SU-DHL-6 (cell line): ENCODE data around the gene MDP1.

Experiments used
- H2AFZ ChIP-seq: fragments of 200-600 bp; sonication (generic); 2 replicates; pipeline ENCODE4 v1.6.1; 2014; ENCODE audit warnings: low read depth, mild to moderate bottlenecking, moderate library complexity, mixed read lengths, antibody characterized with exemption, low read length; ENCODE audit not compliant: severe bottlenecking
- H3F3A ChIP-seq: fragments of 200-600 bp; shearing (Covaris generic); 2 replicates; pipeline ENCODE4 v1.6.0; 2016; ENCODE audit warnings: antibody characterized with exemption, mild to moderate bottlenecking; ENCODE audit not compliant: insufficient read depth
- H3K27ac ChIP-seq: fragments of 200-600 bp; sonication (generic); 2 replicates; pipeline ENCODE4 v1.5.1; 2016; ENCODE audit warnings: low read depth, mild to moderate bottlenecking, low read length, moderate library complexity, mixed read lengths
- H3K27me3 ChIP-seq: fragments of 200-600 bp; sonication (generic), shearing (Covaris generic); 2 replicates; pipeline ENCODE4 v1.6.0; 2014; ENCODE audit warnings: mild to moderate bottlenecking, low read length
- H3K36me3 ChIP-seq: fragments of 200-600 bp; sonication (generic); 2 replicates; pipeline ENCODE4 v1.6.1; 2014; ENCODE audit warnings: mild to moderate bottlenecking, low read length, mixed read lengths
- H3K4me2 ChIP-seq: fragments of 300-600, 200-600 bp; shearing (Covaris generic), sonication (generic); 2 replicates; pipeline ENCODE4 v1.6.0; 2014; ENCODE audit warnings: low read length, low read depth, mild to moderate bottlenecking; ENCODE audit not compliant: poor library complexity, severe bottlenecking
- H3K4me3 ChIP-seq: fragments of 200-600 bp; sonication (generic); 2 replicates; pipeline ENCODE4 v1.5.1; 2014; ENCODE audit warnings: antibody characterized with exemption, low read length, mild to moderate bottlenecking, mixed read lengths; ENCODE audit not compliant: insufficient read depth, poor library complexity, severe bottlenecking
- H3K79me2 ChIP-seq: fragments of 200-600 bp; sonication (generic); 2 replicates; pipeline ENCODE4 v1.6.1; 2014; ENCODE audit warnings: mild to moderate bottlenecking, low read length, moderate library complexity; ENCODE audit not compliant: insufficient read depth
- H3K9ac ChIP-seq: fragments of 200-600 bp; sonication (generic); 2 replicates; pipeline ENCODE4 v1.7.0; 2014; ENCODE audit warnings: mild to moderate bottlenecking, low read length
- H3K9me2 ChIP-seq: fragments of 200-600 bp; sonication (generic); replicated peaks from 2 replicates; pipeline ENCODE4 v1.6.1; 2014; ENCODE audit warnings: low read length; ENCODE audit not compliant: insufficient read depth
- H3K9me3 ChIP-seq: fragments of 200-600 bp; sonication (generic); 2 replicates; pipeline ENCODE4 v1.6.1; 2014; ENCODE audit warnings: low read length, mixed read lengths; ENCODE audit not compliant: insufficient read depth
- H4K20me1 ChIP-seq: fragments of 200-600 bp; sonication (generic); 2 replicates; pipeline ENCODE4 v1.6.1; 2014; ENCODE audit warnings: low read depth, mild to moderate bottlenecking, antibody characterized with exemption, low read length, moderate library complexity, mixed read lengths
- EZH2phosphoT487 ChIP-seq: fragments of 200-600 bp; sonication (generic), shearing (Covaris generic); conservative IDR thresholded peaks from 2 replicates; pipeline ENCODE4 v1.6.1; 2018; ENCODE audit warnings: mild to moderate bottlenecking, antibody characterized with exemption, low read length, moderate library complexity, mixed read lengths
- TF ChIP-seq, protein P1 (sequence below): fragments of 200-600 bp; sonication (generic); IDR thresholded peaks from one replicate; pipeline ENCODE4 v1.5.1; 2017; ENCODE audit warnings: antibody characterized with exemption, mild to moderate bottlenecking, low read length, moderate library complexity; ENCODE audit not compliant: insufficient read depth, poor library complexity, severe bottlenecking

The MDP1 gene

DNA sequence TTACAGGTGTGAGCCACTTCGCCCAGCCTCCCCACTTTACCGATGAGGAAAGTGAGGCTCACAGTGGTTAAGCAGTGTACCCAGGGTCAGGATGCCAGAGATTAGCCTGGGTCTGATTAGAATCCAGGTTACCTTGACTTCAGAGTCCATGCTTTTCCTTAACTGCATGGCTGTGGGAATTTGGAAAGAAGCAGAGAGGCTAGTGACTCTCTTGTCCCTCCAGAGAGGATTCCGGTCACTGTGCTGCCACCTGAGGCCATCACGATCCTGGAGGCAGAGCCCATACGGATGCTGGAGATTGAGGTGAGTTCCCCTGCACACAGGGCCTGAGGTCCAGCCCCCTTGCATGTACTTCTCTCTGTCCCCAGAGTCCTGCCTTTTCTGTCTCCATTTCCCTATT, 39.3 kb downstream of the MDP1 start:
- Histone ChIP-seq H3K27me3 (no peaks in the 10 kb centered on the region), H3K4me2 (no peak overlapping the region), H3K9me2 (no peaks in the 10 kb centered on the region), H3K36me3 (no peaks in the 10 kb centered on the region), H4K20me1 (no peaks in the 10 kb centered on the region), H3K79me2 (no peaks in the 10 kb centered on the region), H3K9me3 (no peaks in the 10 kb centered on the region), H3K27ac (no peak overlapping the region), H2AFZ (no peak overlapping the region), H3F3A (no peaks in the 10 kb centered on the region), H3K9ac (no peak overlapping the region), H3K4me3 (no peak overlapping the region)
- TF ChIP-seq, protein P1, sequence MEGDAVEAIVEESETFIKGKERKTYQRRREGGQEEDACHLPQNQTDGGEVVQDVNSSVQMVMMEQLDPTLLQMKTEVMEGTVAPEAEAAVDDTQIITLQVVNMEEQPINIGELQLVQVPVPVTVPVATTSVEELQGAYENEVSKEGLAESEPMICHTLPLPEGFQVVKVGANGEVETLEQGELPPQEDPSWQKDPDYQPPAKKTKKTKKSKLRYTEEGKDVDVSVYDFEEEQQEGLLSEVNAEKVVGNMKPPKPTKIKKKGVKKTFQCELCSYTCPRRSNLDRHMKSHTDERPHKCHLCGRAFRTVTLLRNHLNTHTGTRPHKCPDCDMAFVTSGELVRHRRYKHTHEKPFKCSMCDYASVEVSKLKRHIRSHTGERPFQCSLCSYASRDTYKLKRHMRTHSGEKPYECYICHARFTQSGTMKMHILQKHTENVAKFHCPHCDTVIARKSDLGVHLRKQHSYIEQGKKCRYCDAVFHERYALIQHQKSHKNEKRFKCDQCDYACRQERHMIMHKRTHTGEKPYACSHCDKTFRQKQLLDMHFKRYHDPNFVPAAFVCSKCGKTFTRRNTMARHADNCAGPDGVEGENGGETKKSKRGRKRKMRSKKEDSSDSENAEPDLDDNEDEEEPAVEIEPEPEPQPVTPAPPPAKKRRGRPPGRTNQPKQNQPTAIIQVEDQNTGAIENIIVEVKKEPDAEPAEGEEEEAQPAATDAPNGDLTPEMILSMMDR: no peak
- TF ChIP-seq EZH2phosphoT487: no peak

DNA sequence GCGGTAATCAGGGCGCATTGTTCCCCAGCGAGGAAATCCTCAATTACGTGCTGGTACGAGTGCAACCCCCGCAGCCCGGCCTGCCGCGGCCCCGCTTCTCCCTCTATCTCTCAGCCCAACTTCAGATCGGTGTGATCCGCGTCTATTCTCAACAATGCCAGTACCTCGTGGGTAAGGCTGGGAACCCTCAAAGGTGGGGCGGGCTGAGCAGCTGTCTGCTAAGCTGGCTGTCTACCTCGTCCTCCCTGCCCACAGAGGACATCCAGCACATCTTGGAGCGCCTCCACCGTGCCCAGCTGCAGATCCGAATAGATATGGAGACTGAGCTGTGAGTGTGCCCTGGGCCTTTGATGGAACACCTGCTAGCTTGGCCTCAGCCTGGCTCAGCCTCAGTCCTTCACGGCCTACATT, 43.0 kb downstream of the MDP1 start:
- no peaks in the 10 kb centered on the region for H3K9me3 ChIP-seq
- H3K9me2 ChIP-seq: no peaks in the 10 kb centered on the region
- no peaks in the 10 kb centered on the region for H3K36me3 ChIP-seq
- TF ChIP-seq, protein P1: no peak
- no peak for TF ChIP-seq EZH2phosphoT487
- no peaks in the 10 kb centered on the region for H4K20me1 ChIP-seq
- no peak overlapping the region for H3K9ac ChIP-seq
- H3K27ac ChIP-seq: no peak overlapping the region
- H3K4me3 ChIP-seq: no peak overlapping the region
- no peaks in the 10 kb centered on the region for H3F3A ChIP-seq
- no peaks in the 10 kb centered on the region for H3K79me2 ChIP-seq
- no peaks in the 10 kb centered on the region for H3K27me3 ChIP-seq
- no peak overlapping the region for H2AFZ ChIP-seq
- no peak overlapping the region for H3K4me2 ChIP-seq

DNA sequence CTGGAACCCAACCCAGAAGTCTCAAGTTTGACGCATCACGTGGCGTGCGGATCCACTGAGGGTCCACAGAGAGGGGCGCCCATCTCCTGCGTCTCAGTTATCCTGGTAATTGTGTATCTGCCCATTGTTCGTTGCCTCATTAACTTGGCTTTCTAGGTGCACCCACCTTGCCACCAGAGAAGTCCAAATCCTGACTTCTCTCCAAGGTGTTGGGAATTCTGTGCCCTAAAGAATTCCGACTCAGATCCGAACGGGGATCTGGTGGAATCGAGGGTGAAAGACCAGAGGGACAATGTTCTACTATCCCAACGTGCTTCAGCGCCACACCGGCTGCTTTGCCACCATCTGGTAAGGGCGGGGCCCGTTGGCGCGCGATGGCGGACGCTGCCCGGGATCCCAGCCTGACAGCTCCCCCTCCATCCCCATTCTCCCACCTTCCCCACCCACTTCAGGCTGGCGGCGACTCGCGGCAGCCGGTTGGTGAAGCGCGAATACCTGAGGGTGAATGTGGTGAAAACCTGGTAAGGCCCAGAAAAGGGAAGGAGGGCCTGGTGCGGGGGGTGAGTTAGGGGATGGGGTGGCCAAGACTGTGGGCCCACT, 43.5 kb downstream of the MDP1 start:
- no peaks in the 10 kb centered on the region for H3F3A ChIP-seq
- no peaks in the 10 kb centered on the region for H3K36me3 ChIP-seq
- H3K9ac ChIP-seq: no peak overlapping the region
- no peak overlapping the region for H3K27ac ChIP-seq
- no peak overlapping the region for H3K4me2 ChIP-seq
- no peak for TF ChIP-seq EZH2phosphoT487
- TF ChIP-seq, protein P1: no peak
- no peaks in the 10 kb centered on the region for H3K9me2 ChIP-seq
- H3K4me3 ChIP-seq: no peak overlapping the region
- no peaks in the 10 kb centered on the region for H3K9me3 ChIP-seq
- H3K79me2 ChIP-seq: no peaks in the 10 kb centered on the region
- no peaks in the 10 kb centered on the region for H4K20me1 ChIP-seq
- no peak overlapping the region for H2AFZ ChIP-seq
- H3K27me3 ChIP-seq: no peaks in the 10 kb centered on the region
